Measurements from ENCODE around the gene RPS6KA6. TPM values are rescaled to one million over a fixed set of nuclear protein-coding genes. Genes with fewer than 3 reads are reported as not detected.

The RPS6KA6 gene
- total and polyA plus RNA-seq, 2 donors (not counting 1 experiment from before 2014, with no cell fraction given): 0.37 to 0.59 TPM

- no peak overlapping the region for H3K27ac ChIP-seq (ENCODE audit: low read length in 2 of 2)
- H3K27me3 ChIP-seq (replicated peaks in 1 of 4; ENCODE audit: control extremely low read depth in 1 of 4, control insufficient read depth in 3 of 4, insufficient read depth in 4 of 4, low read length in 3 of 4): no peaks in the 10 kb centered on the region
- H3K4me1 Mint-ChIP-seq: no peaks in the 10 kb centered on the region
- H2AFZ ChIP-seq (ENCODE audit: insufficient read depth, low read depth, low read length, poor library complexity, severe bottlenecking): no peak overlapping the region
- H3K4me3 ChIP-seq (ENCODE audit: control extremely low read depth in 1 of 5, extremely low read depth in 1 of 5, insufficient read depth in 1 of 5, low read depth in 2 of 5, low read length in 4 of 5): no peak overlapping the region
- H3K4me2 ChIP-seq (replicated peaks; ENCODE audit: low read depth, low read length, poor library complexity, severe bottlenecking): no peak overlapping the region
- no peaks in the 10 kb centered on the region for H3K4me1 ChIP-seq (ENCODE audit: control insufficient read depth in 2 of 2, insufficient read depth in 2 of 2, low read length in 2 of 2)
- H3K27me3 Mint-ChIP-seq: no peaks in the 10 kb centered on the region
- WGBS (ENCODE audit: insufficient coverage): no CpG with 5 or more reads among the region's 1 CpG
- DNase-seq (no peak), ATAC-seq (ENCODE audit: low read depth) (no peak)
- ChIA-PET CTCF (no interaction called here), POLR2A (no interaction called here)
- H3K9ac ChIP-seq (ENCODE audit: low read length): no peak overlapping the region
- no peaks in the 10 kb centered on the region for H3K79me2 ChIP-seq (ENCODE audit: control insufficient read depth, insufficient read depth, low read length)
- H3K9me3 Mint-ChIP-seq (ENCODE audit: insufficient read depth): no peaks in the 10 kb centered on the region
- H3K4me3 Mint-ChIP-seq: no peak overlapping the region
- no peaks in the 10 kb centered on the region for H3K9me3 ChIP-seq (ENCODE audit: control extremely low read depth in 1 of 3, control insufficient read depth in 2 of 3, insufficient read depth in 1 of 3, low read length in 2 of 3)
- intact Hi-C loops (cut with micrococcal nuclease): no loop called here
- H3K36me3 ChIP-seq (replicated peaks in 1 of 2; ENCODE audit: control extremely low read depth in 1 of 2, control insufficient read depth in 1 of 2, extremely low read depth in 1 of 2, insufficient read depth in 2 of 2, low read length in 1 of 2): no peaks in the 10 kb centered on the region
- H4K20me1 ChIP-seq (ENCODE audit: control insufficient read depth, insufficient read depth, low read length, poor library complexity, severe bottlenecking): no peaks in the 10 kb centered on the region
- TF ChIP-seq CTCF (IDR thresholded peaks at IDR 0.05) (no peak), EZH2 (IDR thresholded peaks at IDR 0.05; ENCODE audit: borderline replicate concordance, insufficient read depth, low read depth, low read length, poor library complexity, severe bottlenecking) (no peak)
- H3K27ac Mint-ChIP-seq: no peak overlapping the region
These were observed 31.6 kb upstream of the RPS6KA6 start for GRCh38 chrX:84219551-84219950.

GRCh38 chrX:84218726-84219125 is 30.7 kb upstream of the RPS6KA6 start:
- ATAC-seq (ENCODE audit: low read depth) (no peak), DNase-seq (no peak)
- Mint-ChIP-seq H3K4me3 (no peak overlapping the region), H3K4me1 (no peaks in the 10 kb centered on the region), H3K9me3 (ENCODE audit: insufficient read depth) (no peaks in the 10 kb centered on the region), H3K27ac (no peak overlapping the region), H3K27me3 (no peaks in the 10 kb centered on the region)
- Histone ChIP-seq H3K27me3 (replicated peaks in 1 of 4; ENCODE audit: control extremely low read depth in 1 of 4, control insufficient read depth in 3 of 4, insufficient read depth in 4 of 4, low read length in 3 of 4) (no peaks in the 10 kb centered on the region), H3K36me3 (replicated peaks in 1 of 2; ENCODE audit: control extremely low read depth in 1 of 2, control insufficient read depth in 1 of 2, extremely low read depth in 1 of 2, insufficient read depth in 2 of 2, low read length in 1 of 2) (no peaks in the 10 kb centered on the region), H4K20me1 (ENCODE audit: control insufficient read depth, insufficient read depth, low read length, poor library complexity, severe bottlenecking) (no peaks in the 10 kb centered on the region), H3K4me2 (replicated peaks; ENCODE audit: low read depth, low read length, poor library complexity, severe bottlenecking) (no peak overlapping the region), H2AFZ (ENCODE audit: insufficient read depth, low read depth, low read length, poor library complexity, severe bottlenecking) (no peak overlapping the region), H3K9me3 (ENCODE audit: control extremely low read depth in 1 of 3, control insufficient read depth in 2 of 3, insufficient read depth in 1 of 3, low read length in 2 of 3) (no peaks in the 10 kb centered on the region), H3K4me3 (ENCODE audit: control extremely low read depth in 1 of 5, extremely low read depth in 1 of 5, insufficient read depth in 1 of 5, low read depth in 2 of 5, low read length in 4 of 5) (no peak overlapping the region), H3K27ac (ENCODE audit: low read length in 2 of 2) (no peak overlapping the region), H3K9ac (ENCODE audit: low read length) (no peak overlapping the region), H3K79me2 (ENCODE audit: control insufficient read depth, insufficient read depth, low read length) (no peaks in the 10 kb centered on the region), H3K4me1 (ENCODE audit: control insufficient read depth in 2 of 2, insufficient read depth in 2 of 2, low read length in 2 of 2) (no peaks in the 10 kb centered on the region)
- WGBS (ENCODE audit: insufficient coverage): no CpG with 5 or more reads among the region's 1 CpG
- intact Hi-C loops (cut with micrococcal nuclease): no loop called here
- TF ChIP-seq CTCF (IDR thresholded peaks at IDR 0.05) (no peak), EZH2 (IDR thresholded peaks at IDR 0.05; ENCODE audit: borderline replicate concordance, insufficient read depth, low read depth, low read length, poor library complexity, severe bottlenecking) (no peak)
- ChIA-PET POLR2A (no interaction called here), CTCF (no interaction called here)

Data from B cell (primary cell).